HCT116 (cell line): ENCODE data around the gene YBX1. TPM values are rescaled to one million over a fixed set of nuclear protein-coding genes. Genes with fewer than 3 reads are reported as not detected.

ENCODE experiments used
- ATAC-seq: fragments of 200-7000 bp; cut with Tn5 transposase; 2 replicates; pipeline ENCODE4 v1.9.1; 2020; ENCODE audit warnings: mild to moderate bottlenecking, moderate library complexity
- BruUV-seq: library from RNA; stranded (reverse); fragments of 400-500 nt; replicated peaks from 2 replicates; lab custom pipeline; 2021; lab: Mats Ljungman, UMichigan
- CTCF ChIA-PET: fragments of 300-600 bp; sonication (Branson Sonifier 250); formaldehyde crosslinking; loops from one replicate; lab custom pipeline; 2021; ENCODE audit warnings: antibody characterized with exemption; lab: Charles Lee
- POLR2A ChIA-PET: fragments of 300-600, 350-600 bp; sonication (Branson Sonifier 250); formaldehyde crosslinking; loops from one replicate; lab custom pipeline; 2021; ENCODE audit warnings: antibody characterized with exemption; lab: Charles Lee
- RAD21 ChIA-PET, 2 experiments: fragments of 300-600 bp; sonication (Branson Sonifier 250); formaldehyde crosslinking; loops; one replicate each; lab custom pipeline; 2023; ENCODE audit warnings: low total read pairs in 2 of 2; ENCODE audit not compliant: uncharacterized antibody in 2 of 2, unreplicated experiment in 2 of 2, low non-redundant PET in 1 of 2; lab: Charles Lee
- DNase-seq: peaks from one replicate; pipeline ENCODE4 v3.0.0-alpha.2; 2010; ENCODE audit warnings: low read depth, low spot score
- H2AFZ ChIP-seq: fragments of 200-600 bp; shearing (Covaris generic), sonication (generic); 2 replicates; pipeline ENCODE4 v1.6.1; 2017; ENCODE audit warnings: low read depth, mixed run types, mixed read lengths, antibody characterized with exemption, low read length; ENCODE audit not compliant: poor library complexity, severe bottlenecking
- H3K27ac ChIP-seq: 2 replicates; pipeline ENCODE4 v1.5.1; 2012; ENCODE audit warnings: low read depth, low read length
- H3K27me3 ChIP-seq: fragments of 200-600 bp; sonication (generic); 2 replicates; pipeline ENCODE4 v1.6.1; 2016; ENCODE audit warnings: mixed run types, low read length, mixed read lengths; ENCODE audit not compliant: insufficient read depth
- H3K36me3 ChIP-seq, 2 experiments: fragments of 200-500 bp in 1 of 2; fragments of 200-600 bp in 1 of 2; sonication (Bioruptor generic) in 1 of 2; sonication (generic) in 1 of 2; 2 replicates each; pipeline versions ENCODE4 v1.5.1 to v1.6.1; 2014 to 2016; ENCODE audit warnings: low read length in 2 of 2, inconsistent platforms in 1 of 2, mixed read lengths in 1 of 2, mixed run types in 1 of 2; ENCODE audit not compliant: insufficient read depth in 2 of 2, control insufficient read depth in 1 of 2
- H3K4me1 ChIP-seq, 2 experiments: fragments of 200-600 bp in 1 of 2; sonication (generic) in 1 of 2; 2 replicates each; pipeline versions ENCODE4 v1.5.1 to v1.6.1; 2012 to 2017; ENCODE audit warnings: low read length in 2 of 2, inconsistent platforms in 1 of 2, mild to moderate bottlenecking in 1 of 2, mixed read lengths in 1 of 2, mixed run types in 1 of 2, moderate library complexity in 1 of 2; ENCODE audit not compliant: insufficient read depth in 2 of 2, control insufficient read depth in 1 of 2
- H3K4me2 ChIP-seq: fragments of 200-600 bp; sonication (generic); 2 replicates; pipeline ENCODE4 v1.6.1; 2017; ENCODE audit warnings: mixed run types, low read length, mixed read lengths
- H3K4me3 ChIP-seq, 2 experiments: fragments of 200-600 bp in 1 of 2; sonication (generic) in 1 of 2; replicated peaks in 1 of 2; 2 replicates each; pipeline ENCODE4 v1.5.1; 2011 to 2016; ENCODE audit warnings: low read length in 2 of 2, control low read depth in 1 of 2, low read depth in 1 of 2, mild to moderate bottlenecking in 1 of 2, mixed read lengths in 1 of 2, mixed run types in 1 of 2
- H3K79me2 ChIP-seq: fragments of 200-600 bp; sonication (generic); 2 replicates; pipeline ENCODE4 v1.6.1; 2017; ENCODE audit warnings: mild to moderate bottlenecking, mixed run types, low read length, moderate library complexity, mixed read lengths; ENCODE audit not compliant: insufficient read depth
- H3K9ac ChIP-seq: fragments of 200-600 bp; sonication (generic); 2 replicates; pipeline ENCODE4 v1.6.1; 2016; ENCODE audit warnings: low read length, mixed read lengths
- H3K9me2 ChIP-seq: fragments of 200-600 bp; sonication (generic), shearing (Covaris generic); 2 replicates; pipeline ENCODE4 v1.6.1; 2017; ENCODE audit warnings: mixed run types, mild to moderate bottlenecking, moderate library complexity; ENCODE audit not compliant: insufficient read depth
- H3K9me3 ChIP-seq, 2 experiments: fragments of 200-500 bp in 1 of 2; fragments of 200-600 bp in 1 of 2; sonication (Bioruptor generic) in 1 of 2; sonication (generic) in 1 of 2; 2 replicates each; pipeline ENCODE4 v1.6.1; 2014 to 2017; ENCODE audit warnings: low read length in 2 of 2, mixed read lengths in 2 of 2, inconsistent platforms in 1 of 2, low read depth in 1 of 2, mild to moderate bottlenecking in 1 of 2, mixed run types in 1 of 2, moderate library complexity in 1 of 2; ENCODE audit not compliant: control insufficient read depth in 1 of 2, insufficient read depth in 1 of 2
- H4K20me1 ChIP-seq: fragments of 200-600 bp; sonication (generic), shearing (Covaris generic); 2 replicates; pipeline ENCODE4 v1.6.1; 2017; ENCODE audit warnings: mixed run types, mild to moderate bottlenecking, moderate library complexity; ENCODE audit not compliant: insufficient read depth
- CBX3 ChIP-seq: IDR thresholded peaks from 2 replicates; pipeline ENCODE4 v1.6.1; 2012; ENCODE audit warnings: low read depth
- CEBPB ChIP-seq: IDR thresholded peaks from 2 replicates; pipeline ENCODE4 v1.6.1; 2012; ENCODE audit warnings: low read depth
- EGR1 ChIP-seq: IDR thresholded peaks from 2 replicates; pipeline ENCODE4 v1.6.1; 2012; ENCODE audit warnings: low read depth
- EZH2 ChIP-seq: fragments of 200-600 bp; sonication (generic); IDR thresholded peaks from 2 replicates; pipeline ENCODE4 v1.6.1; 2017; ENCODE audit warnings: antibody characterized with exemption, mixed run types
- EZH2phosphoT487 ChIP-seq: fragments of 200-600 bp; IDR thresholded peaks from 2 replicates; pipeline ENCODE4 v1.6.1; 2018; ENCODE audit warnings: antibody characterized with exemption, borderline replicate concordance
- FOSL1 ChIP-seq: IDR thresholded peaks from 2 replicates; pipeline ENCODE4 v1.6.1; 2012; ENCODE audit warnings: low read depth
- MAX ChIP-seq: IDR thresholded peaks from 2 replicates; pipeline ENCODE4 v1.6.1; 2012
- POLR2A ChIP-seq: IDR thresholded peaks from 2 replicates; pipeline ENCODE4 v1.7.0; 2011; ENCODE audit warnings: borderline replicate concordance; ENCODE audit not compliant: insufficient read depth, insufficient read length; ENCODE audit errors: extremely low read depth
- RAD21 ChIP-seq: IDR thresholded peaks from 2 replicates; pipeline ENCODE4 v1.6.1; 2012; ENCODE audit warnings: low read depth, mild to moderate bottlenecking
- ZBTB33 ChIP-seq: IDR thresholded peaks from 2 replicates; pipeline ENCODE4 v1.6.1; 2011; ENCODE audit warnings: mild to moderate bottlenecking, low read length, moderate library complexity; ENCODE audit not compliant: insufficient replicate concordance; ENCODE audit errors: extremely low read depth
- ZFX ChIP-seq: fragments of 450-650 bp; IDR thresholded peaks from 2 replicates; pipeline ENCODE4 v1.6.1; 2017
- ZNF274 ChIP-seq: fragments of 200-500 bp; sonication (Bioruptor generic); IDR thresholded peaks from 2 replicates; pipeline ENCODE4 v1.6.1; 2014; ENCODE audit warnings: mild to moderate bottlenecking, low read depth, low read length, inconsistent platforms
- intact Hi-C: fragments of 100-400 bp; cut with micrococcal nuclease; formaldehyde crosslinking; loops from 2 replicates; pipeline ENCODE4 v1.10.0; 2022
- total RNA-seq: library from RNA; stranded (reverse); gene quantifications from one replicate; pipeline ENCODE4 v1.2.1, GENCODE V29; 2021; ENCODE audit not compliant: unreplicated experiment
- TF ChIP-seq, protein P1 (sequence below): IDR thresholded peaks from 2 replicates; pipeline ENCODE4 v1.6.1; 2012

The YBX1 gene
- total RNA-seq, 1 experiment from 2014 or later: 1,009 TPM

DNA sequence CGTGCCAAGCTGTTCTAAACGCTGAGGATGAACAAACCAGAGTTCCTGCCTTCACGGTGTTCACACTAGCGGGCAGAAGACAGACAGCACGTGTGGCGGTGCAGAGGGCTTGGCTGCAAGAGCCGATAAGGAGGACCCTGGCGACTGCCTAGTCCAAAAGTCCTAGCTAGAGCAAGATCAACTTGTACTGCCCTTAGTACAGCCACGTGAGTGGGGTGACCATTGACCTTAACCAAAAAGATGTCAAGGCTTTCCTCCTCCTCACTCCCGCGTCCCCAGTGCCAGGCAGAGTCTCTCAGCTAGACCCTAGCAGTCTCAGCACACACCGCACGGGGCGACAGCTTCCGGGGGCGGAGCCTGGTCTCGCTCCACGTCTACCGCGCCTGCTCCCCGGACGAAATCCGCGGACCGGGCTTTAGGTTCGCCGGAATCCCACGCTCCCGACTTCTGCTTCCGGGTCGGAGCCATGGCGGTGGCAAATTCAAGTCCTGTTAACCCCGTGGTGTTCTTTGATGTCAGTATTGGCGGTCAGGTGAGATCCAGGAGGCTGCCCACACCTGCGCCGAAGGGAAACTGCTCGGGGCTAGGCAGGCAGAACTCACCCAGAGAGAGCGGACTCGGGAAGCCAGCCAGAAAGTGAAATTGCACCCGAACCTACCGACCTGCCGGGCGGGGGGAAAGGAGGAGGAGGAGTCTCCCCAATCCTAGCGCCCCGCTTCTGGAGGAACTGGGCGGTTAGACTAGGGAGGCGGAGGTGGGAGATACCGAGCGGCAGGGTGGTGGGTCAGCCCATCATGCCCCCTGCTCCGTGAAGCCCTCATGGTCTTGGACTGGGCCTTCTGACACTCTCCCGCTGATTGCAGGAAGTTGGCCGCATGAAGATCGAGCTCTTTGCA lies 24.0 kb upstream of the YBX1 start, which contains the start of gene PPIH (continued):
- TF ChIP-seq ZBTB33 (peak; percentile 19), FOSL1 (no peak), EGR1 (peak; percentile 87)

- ChIA-PET RAD21 (no interaction called here), CTCF (no interaction called here), POLR2A (no interaction called here)
- Histone ChIP-seq H3K9me3 (no peaks in the 10 kb centered on the region), H3K27ac (peak overlapping the region; percentile 70), H3K79me2 (peaks cover 55% of the 10 kb centered on the region), H4K20me1 (no peaks in the 10 kb centered on the region), H3K9me2 (no peaks in the 10 kb centered on the region), H3K4me2 (peak overlapping the region; percentile 92), H3K27me3 (no peaks in the 10 kb centered on the region), H2AFZ (no peak overlapping the region), H3K36me3 (peaks cover 8 to 26% of the 10 kb centered on the region in 2 experiments), H3K9ac (peak overlapping the region; percentile 94), H3K4me3 (peak overlapping the region; percentile 89 to 98), H3K4me1 (peaks cover 11 to 21% of the 10 kb centered on the region in 2 experiments; a peak in 3 of 4 replicates)
- DNase-seq (no peak), ATAC-seq (peak; percentile 4; the same call in 1 of the 2 replicates)
- TF ChIP-seq FOSL1 (no peak), RAD21 (no peak), MAX (no peak), CEBPB (no peak), EZH2phosphoT487 (no peak), POLR2A (no peak), EZH2 (no peak), EGR1 (no peak), CBX3 (no peak), ZBTB33 (no peak), ZNF274 (no peak), ZFX (no peak)
- TF ChIP-seq, protein P1, sequence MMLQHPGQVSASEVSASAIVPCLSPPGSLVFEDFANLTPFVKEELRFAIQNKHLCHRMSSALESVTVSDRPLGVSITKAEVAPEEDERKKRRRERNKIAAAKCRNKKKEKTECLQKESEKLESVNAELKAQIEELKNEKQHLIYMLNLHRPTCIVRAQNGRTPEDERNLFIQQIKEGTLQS: no peak
- no TSS peak for BruUV-seq
- intact Hi-C loops: loop anchor here (10.0 kb wide), 1 partner anchor 314 kb away; no protein-coding TSS in a partner anchor
Measured at GRCh38 chr1:42658877-42659337, 23.3 kb upstream of the YBX1 start.
